Fibroblast of peridontal ligament (primary cell): ENCODE results near the gene TYSND1.
"Not testable (repeated sequence)": the region's sequence is repeated elsewhere in the genome, so short reads cannot be mapped to it uniquely, and the experiment has no call there.

Source experiments
- DNase-seq: peaks from one replicate; pipeline ENCODE4 v3.0.0-alpha.2; 2010; ENCODE audit errors: extremely low read depth

Gene TYSND1

GRCh38 chr10:70146489-70147258 is at the start of gene TYSND1:
TSS of gene TYSND1 (minus strand) at chr10:70146700. CDS start at chr10:70146586, 114 bp downstream.
- DNase-seq = peak; percentile 98

- peak; percentile 52 for DNase-seq
Observed at GRCh38 chr10:70193391-70193844, 46.9 kb upstream of the TYSND1 start.

- peak; percentile 16 for DNase-seq
Observed at GRCh38 chr10:70192326-70192968, 45.9 kb upstream of the TYSND1 start.

- DNase-seq = peak; percentile 99
Observed at GRCh38 chr10:70191972-70192305, 45.4 kb upstream of the TYSND1 start.

- DNase-seq = peak; percentile 83
Observed at GRCh38 chr10:70191161-70191971, 44.9 kb upstream of the TYSND1 start.

GRCh38 chr10:70190581-70190980 is 44.1 kb upstream of the TYSND1 start:
- peak; percentile 78 for DNase-seq

GRCh38 chr10:70190102-70190501 is 43.6 kb upstream of the TYSND1 start:
- DNase-seq = no peak

- DNase-seq = no peak
Observed at GRCh38 chr10:70188768-70189167, 42.3 kb upstream of the TYSND1 start.

GRCh38 chr10:70186571-70186970 is 40.1 kb upstream of the TYSND1 start:
- no peak for DNase-seq

- no peak for DNase-seq
Observed at GRCh38 chr10:70186090-70186489, 39.6 kb upstream of the TYSND1 start.

GRCh38 chr10:70183304-70183703 is 36.8 kb upstream of the TYSND1 start:
- DNase-seq = no peak

- DNase-seq = not testable (repeated sequence)
Observed at GRCh38 chr10:70179209-70179608, 32.7 kb upstream of the TYSND1 start.

GRCh38 chr10:70178139-70178725 is 31.7 kb upstream of the TYSND1 start:
- no peak for DNase-seq

GRCh38 chr10:70176441-70176840 is 29.9 kb upstream of the TYSND1 start:
- no peak for DNase-seq

GRCh38 chr10:70175516-70175915 is 29.0 kb upstream of the TYSND1 start:
- DNase-seq = peak; percentile 19

- DNase-seq = no peak
Observed at GRCh38 chr10:70174058-70174741, 27.7 kb upstream of the TYSND1 start.

- peak; percentile 23 for DNase-seq
Observed at GRCh38 chr10:70169649-70170364, 23.3 kb upstream of the TYSND1 start.

GRCh38 chr10:70169011-70169410 is 22.5 kb upstream of the TYSND1 start:
- DNase-seq = peak; percentile 29

GRCh38 chr10:70167246-70167645 is 20.7 kb upstream of the TYSND1 start:
- no peak for DNase-seq

GRCh38 chr10:70166394-70166793 is 19.9 kb upstream of the TYSND1 start:
- no peak for DNase-seq

GRCh38 chr10:70164163-70164562 is 17.7 kb upstream of the TYSND1 start:
- no peak for DNase-seq
